Activated CD8-positive, alpha-beta memory T cell treated with anti-CD3 and anti-CD28 coated beads for 1 hour (primary cell): ENCODE measurements around the gene HSPB9.

ENCODE experiments used
- DNase-seq, 2 donors: peaks; one replicate each; pipeline ENCODE4 v3.0.0-alpha.2; 2020; ENCODE audit warnings: low read depth in 1 of 2; ENCODE audit errors: extremely low read depth in 1 of 2

HSPB9 gene

GRCh38 chr17:42118126-42118510 lies 4.5 kb upstream of the HSPB9 start:
- DNase-seq: no peak

- DNase-seq: no peak
Observed at GRCh38 chr17:42118545-42118944, 4.1 kb upstream of the HSPB9 start.

- no peak for DNase-seq
Observed at GRCh38 chr17:42119301-42119700, 3.3 kb upstream of the HSPB9 start.

GRCh38 chr17:42120161-42120769 lies 2.3 kb upstream of the HSPB9 start:
- DNase-seq: no peak

GRCh38 chr17:42120770-42121769 lies 1.5 kb upstream of the HSPB9 start, which contains the start of gene KAT2A:
Gene KAT2A, minus strand, starts transcription at chr17:42121367. Its CDS starts 63 bp downstream, at chr17:42121304.
- peak; percentile 37 to 68 for DNase-seq

GRCh38 chr17:42124256-42124655 lies 1.7 kb downstream of the HSPB9 start:
- no peak for DNase-seq

- no peak for DNase-seq
Observed at GRCh38 chr17:42125565-42125964, 3.0 kb downstream of the HSPB9 start.

GRCh38 chr17:42126836-42127235 lies 4.2 kb downstream of the HSPB9 start:
- DNase-seq: no peak

- DNase-seq: no peak
Observed at GRCh38 chr17:42127414-42127813, 4.8 kb downstream of the HSPB9 start.

- no peak for DNase-seq
Observed at GRCh38 chr17:42129109-42129837, 6.7 kb downstream of the HSPB9 start.

GRCh38 chr17:42130310-42130936 lies 7.8 kb downstream of the HSPB9 start:
- no peak for DNase-seq

- no peak for DNase-seq
Observed at GRCh38 chr17:42131232-42131631, 8.6 kb downstream of the HSPB9 start.

GRCh38 chr17:42131981-42132432 lies 9.4 kb downstream of the HSPB9 start:
- DNase-seq: no peak

- DNase-seq: no peak
Observed at GRCh38 chr17:42132941-42133340, 10.3 kb downstream of the HSPB9 start.

- DNase-seq: no peak
Observed at GRCh38 chr17:42133461-42134041, 10.9 kb downstream of the HSPB9 start.

GRCh38 chr17:42135151-42135550 lies 12.5 kb downstream of the HSPB9 start:
- DNase-seq: no peak

GRCh38 chr17:42135664-42136653 lies 13.4 kb downstream of the HSPB9 start:
- no peak for DNase-seq

- DNase-seq: no peak
Observed at GRCh38 chr17:42136654-42137051, 14.0 kb downstream of the HSPB9 start.
